GM18502 (cell line): ENCODE results near the gene CECR2.

Experiments
- ATAC-seq: cut with Tn5 transposase; IDR thresholded peaks from one replicate; pipeline ENCODE4 v1.9.1; 2021; ENCODE audit warnings: mild to moderate bottlenecking; ENCODE audit not compliant: unreplicated experiment, poor library complexity

Gene CECR2

DNA sequence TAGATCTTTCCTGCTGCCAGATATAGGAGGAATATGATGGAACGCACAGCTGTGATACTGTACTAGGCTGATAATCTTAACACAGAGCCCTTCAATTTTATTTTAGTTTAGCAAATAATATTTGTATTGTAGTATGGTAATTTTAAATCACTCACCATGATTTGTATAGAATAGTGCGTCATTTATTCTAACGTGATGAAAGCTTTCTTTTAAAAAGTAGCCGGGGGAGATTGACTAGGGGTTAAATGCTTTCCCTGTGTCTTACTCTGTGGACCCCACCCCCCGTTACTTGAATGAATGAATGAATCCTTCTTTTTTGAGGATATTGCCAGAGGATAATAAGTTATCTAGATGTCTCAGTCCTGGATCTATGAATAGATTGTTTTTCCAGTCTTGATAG, 72.1 kb downstream of the CECR2 start:
- ATAC-seq: no peak

- ATAC-seq: no peak
Measured at GRCh38 chr22:17443405-17444203, 74.3 kb downstream of the CECR2 start.

- no peak for ATAC-seq
Measured at GRCh38 chr22:17444204-17444504, 74.9 kb downstream of the CECR2 start.

DNA sequence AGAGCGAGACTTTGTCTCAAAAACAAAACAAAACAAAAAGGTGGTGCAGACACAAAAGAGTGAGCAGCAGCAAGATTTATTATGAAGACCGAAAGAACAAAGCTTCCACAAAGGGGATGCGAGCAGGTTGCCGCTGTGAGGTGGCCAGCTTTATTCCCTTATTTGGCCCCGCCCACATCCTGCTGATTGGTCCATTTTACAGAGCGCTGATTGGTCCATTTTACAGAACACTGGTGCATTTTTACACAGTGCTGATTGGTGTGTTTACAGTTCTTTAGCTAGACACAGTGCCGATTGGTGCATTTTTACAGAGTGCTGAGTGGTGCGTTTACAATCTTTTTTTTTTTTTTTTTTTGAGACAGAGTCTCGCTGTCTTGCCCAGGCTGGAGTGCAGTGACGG, 77.4 kb downstream of the CECR2 start:
- no peak for ATAC-seq

DNA sequence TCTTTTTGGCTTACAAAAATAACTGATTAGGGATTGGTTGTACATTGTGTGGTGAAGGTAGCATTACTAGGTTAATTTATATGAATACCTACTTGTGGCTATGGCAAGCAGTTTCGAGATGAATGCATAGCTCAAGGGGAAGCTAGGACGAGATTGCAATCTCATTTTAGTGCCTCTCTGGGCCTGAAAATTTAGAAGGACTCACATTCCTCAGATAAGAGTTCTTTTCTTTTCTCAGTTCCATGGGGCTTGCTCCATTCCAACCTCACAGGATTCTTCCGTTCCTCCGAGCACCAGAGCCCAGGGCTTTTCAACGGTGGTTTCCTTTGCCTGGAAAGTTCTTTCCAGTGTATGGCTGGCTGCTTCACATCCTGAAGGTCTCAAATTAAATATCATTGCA, 82.1 kb downstream of the CECR2 start:
- no peak for ATAC-seq

GRCh38 chr22:17460895-17461294, 91.6 kb downstream of the CECR2 start:
- no peak for ATAC-seq

DNA sequence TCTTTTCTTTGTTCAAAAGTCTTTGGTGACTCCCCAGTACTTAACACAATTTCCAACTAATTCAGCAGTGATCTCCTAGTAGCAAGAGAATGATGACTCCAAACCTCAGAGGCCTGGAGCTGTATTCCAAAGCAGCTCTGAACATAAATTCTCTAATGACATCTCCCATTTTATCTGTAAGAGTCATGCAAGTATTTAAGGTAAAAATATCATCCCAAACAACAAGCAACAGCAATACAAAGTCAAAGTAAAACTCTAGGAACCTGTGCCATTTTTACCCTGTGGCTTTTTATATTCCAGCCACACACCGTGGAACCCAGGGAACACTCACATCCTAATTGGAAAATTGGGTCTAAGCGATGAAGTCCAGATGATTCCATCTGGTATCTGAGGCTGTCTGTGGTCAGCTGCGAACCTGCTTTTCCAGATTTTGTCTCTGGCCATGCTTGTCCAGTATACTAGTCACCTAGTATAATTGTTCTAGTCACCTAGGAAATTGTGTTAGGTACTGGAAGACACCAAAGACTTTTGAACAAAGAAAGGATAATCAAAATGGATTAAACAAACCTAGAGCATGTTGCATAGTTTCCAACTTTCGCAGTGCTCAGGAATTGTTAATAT, 101.7 kb downstream of the CECR2 start:
- ATAC-seq: no peak

DNA sequence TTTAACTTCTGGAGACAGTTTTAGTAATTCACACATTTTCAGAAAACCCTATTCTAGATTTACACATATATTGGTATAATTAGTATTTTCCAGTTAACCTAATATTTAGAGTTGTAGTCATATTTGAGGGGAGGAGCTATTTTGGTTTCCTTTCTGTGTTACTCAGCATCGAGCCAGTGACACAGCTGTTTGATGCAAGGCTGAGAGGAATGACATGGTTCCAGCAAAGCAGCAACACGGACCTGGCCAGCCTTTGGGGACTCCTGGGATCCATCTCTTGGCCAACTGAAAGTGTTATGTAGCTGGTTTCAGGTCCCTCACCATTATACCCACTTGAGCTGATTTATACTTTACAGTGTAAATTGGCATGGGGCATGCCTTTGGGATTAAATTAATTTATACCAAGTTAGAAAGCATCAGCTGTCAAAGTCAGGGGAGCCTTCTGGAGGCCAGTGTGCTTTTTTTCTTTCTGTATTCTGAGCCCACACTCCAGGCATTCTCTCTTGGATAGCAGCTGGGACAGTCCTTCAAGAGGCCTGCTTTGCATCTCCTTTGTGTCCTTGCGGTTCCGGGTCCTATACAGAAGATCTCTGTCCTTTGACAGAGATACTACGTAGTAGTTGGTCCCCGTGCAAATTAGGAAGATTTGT, 102.8 kb downstream of the CECR2 start:
- no peak for ATAC-seq

GRCh38 chr22:17472932-17473331, 103.7 kb downstream of the CECR2 start:
- no peak for ATAC-seq

GRCh38 chr22:17475318-17476230, 106.3 kb downstream of the CECR2 start:
- ATAC-seq: no peak

DNA sequence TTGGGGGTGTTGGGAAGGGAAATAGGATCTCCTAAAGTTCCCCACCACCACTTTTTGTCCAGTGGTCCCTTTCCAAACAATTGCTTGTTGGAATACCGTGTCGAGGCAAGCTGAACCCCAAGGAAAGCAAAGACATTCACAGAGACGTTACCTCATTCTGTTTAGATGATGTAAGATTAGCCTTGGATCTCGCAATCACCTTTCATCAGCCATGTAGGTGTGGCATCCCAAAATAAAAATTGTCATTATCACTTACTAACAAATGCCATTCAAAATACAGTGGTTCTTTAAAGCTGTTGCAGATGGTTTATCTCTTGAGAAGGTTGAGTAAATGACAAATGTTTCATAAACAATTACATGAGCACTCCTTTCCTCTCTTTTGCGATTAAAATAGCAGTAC, 107.6 kb downstream of the CECR2 start:
- no peak for ATAC-seq

- no peak for ATAC-seq
Measured at GRCh38 chr22:17477391-17477833, 108.2 kb downstream of the CECR2 start.

GRCh38 chr22:17479135-17479534, 109.9 kb downstream of the CECR2 start:
- ATAC-seq: no peak

DNA sequence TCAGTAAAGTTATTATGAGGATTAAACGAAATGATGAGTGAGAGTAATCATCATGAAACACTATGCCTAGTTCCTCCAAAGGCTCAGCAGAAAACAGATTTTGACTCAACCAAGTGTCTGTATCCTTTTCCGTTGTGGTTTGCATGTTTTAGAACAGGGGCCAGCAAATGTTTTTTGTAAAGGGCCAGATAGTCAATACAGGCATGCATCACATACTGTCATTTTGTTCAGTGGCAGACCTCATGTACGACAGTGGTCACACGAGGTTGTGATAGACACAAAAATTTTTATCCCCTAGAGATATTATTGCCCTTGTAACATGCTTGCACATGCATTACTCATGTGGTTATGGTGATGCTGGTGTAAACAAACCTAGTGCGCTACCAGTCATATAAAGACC, 112.2 kb downstream of the CECR2 start:
- no peak for ATAC-seq

DNA sequence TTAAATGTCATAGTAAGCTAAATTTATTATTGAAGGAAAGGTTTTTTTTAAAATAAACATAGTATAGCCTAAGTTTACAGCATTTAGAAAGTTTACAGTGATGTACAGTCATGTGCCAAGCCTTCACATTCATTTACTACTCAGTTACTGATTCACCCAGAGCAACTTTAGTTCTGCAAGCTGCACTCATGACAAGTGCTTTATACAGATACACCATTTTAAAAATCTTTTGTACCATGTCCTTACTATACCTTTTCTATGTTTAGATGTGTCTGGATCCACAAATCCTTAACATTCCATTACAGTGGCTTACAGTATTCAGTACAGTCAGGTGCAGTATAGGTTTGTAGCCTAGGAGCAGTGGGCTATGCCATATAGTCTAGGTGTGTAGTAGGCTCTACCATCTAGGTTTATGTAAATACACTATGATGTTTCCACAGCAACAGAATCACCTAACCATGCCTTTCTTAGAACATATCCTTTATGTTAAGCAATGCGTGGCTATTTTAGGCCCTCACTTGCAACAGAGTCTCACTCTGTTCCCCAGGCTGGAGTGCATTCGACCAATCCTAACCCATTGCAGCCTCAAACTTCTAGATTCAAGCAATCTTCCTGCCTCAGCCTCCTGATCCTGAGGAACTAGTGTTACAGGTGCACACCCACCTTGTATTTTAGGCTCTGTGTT, 114.6 kb downstream of the CECR2 start:
- ATAC-seq: no peak

DNA sequence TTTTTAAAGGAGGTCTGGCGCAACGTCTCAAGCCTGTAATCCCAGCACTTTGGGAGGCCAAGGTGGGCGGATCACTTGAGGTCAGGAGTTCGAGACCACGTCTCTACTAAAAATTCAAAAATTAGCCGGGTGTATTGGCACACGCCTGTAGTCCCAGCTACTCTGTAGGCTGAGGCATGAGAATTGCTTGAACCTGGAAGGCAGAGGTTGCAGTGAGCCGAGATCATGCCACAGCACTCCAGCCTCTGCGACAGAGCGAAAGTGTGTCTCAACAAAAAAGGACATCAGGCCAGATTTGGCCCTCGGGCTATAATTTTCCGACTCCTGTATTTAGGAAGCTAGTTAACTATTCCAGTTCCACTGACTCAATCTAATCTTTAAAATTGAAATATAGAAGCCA, 115.3 kb downstream of the CECR2 start:
- no peak for ATAC-seq

- no peak for ATAC-seq
Measured at GRCh38 chr22:17486313-17486712, 117.1 kb downstream of the CECR2 start.

DNA sequence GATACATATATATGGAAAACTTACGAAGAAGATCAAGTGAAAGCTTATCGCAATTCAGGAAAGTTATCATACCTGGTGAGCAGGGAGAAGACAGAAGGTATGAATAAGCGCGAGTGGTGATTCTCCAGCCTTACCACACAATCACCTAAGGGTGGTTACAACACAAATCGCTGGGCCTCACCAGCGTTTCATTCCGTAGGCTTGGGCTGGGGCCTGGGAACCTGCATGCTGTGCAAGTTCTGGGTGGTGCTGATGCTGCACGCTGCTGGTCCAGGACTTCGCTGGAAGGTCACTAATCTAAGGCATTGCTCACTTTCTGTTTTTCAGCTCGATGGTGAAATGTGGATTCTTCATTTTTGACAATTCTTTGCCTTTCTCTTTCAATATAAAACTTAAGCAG, 117.5 kb downstream of the CECR2 start:
- ATAC-seq: no peak

GRCh38 chr22:17489101-17489500, 119.8 kb downstream of the CECR2 start:
- no peak for ATAC-seq

DNA sequence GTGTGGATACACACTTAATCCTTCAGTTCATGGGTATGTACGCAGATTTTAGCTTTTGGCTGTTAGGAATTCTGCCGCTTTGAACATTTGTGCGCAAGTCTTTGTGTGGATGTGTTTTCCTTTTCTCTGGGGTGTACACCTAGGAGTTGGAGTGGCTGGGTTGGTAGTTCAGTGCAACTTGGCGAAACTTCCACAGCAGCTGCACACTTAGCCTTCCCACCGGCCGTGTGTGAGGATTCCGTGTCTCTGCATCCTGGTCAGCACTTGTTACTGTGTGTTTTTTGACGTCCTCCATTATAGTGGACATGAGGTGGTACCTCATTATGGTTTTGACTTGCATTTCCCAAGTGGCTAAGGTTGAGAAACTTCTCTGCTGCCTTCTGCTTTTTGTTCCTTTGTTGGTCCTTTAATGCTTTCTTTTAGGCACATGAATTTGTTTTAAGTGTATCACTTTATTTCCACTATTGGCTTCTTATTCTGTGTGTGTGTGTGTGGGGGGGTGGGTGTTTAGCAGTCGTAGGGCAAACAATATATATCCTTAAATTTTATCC, 121.9 kb downstream of the CECR2 start:
- no peak for ATAC-seq
